ENCODE results near the gene EIF2S2. TPM values are rescaled to one million over a fixed set of nuclear protein-coding genes. Genes with fewer than 3 reads are reported as not detected.

EIF2S2 gene
- total RNA-seq, 4 donors from 2014 or later = 39.0 to 79.3 (median 64.4) TPM

DNA sequence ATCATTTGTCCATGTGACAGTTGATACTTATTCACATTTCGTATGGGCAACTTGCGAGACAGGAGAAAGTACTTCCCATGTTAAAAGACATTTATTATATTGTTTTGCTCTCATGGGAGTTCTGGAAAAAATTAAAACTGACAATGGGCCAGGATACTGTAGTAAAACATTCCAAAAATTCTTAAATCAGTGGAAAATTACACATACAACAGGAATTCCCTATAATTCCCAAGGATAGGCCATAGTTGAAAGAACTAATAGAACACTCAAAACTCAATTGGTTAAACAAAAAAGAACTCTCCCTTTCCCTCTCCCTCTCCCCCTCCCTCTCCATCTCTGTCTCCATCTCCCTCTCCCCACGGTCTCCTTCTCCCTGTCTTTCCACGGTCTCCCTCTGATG, 19.4 kb upstream of the EIF2S2 start:
- Histone ChIP-seq H3K27ac (no peak overlapping the region), H3K36me3 (no peaks in the 10 kb centered on the region), H3K4me3 (no peak overlapping the region), H3K4me1 (peaks cover 0 to 7% (median 5%) of the 10 kb centered on the region in 3 donors), H3K27me3 (no peaks in the 10 kb centered on the region), H3K9me3 (no peaks in the 10 kb centered on the region)
- intact Hi-C loops (cut with DNase I) = no loop called here
- DNase-seq = no peak
- no peak for TF ChIP-seq POLR2A (IDR thresholded peaks at IDR 0.05)
- TF ChIP-seq, protein P1, sequence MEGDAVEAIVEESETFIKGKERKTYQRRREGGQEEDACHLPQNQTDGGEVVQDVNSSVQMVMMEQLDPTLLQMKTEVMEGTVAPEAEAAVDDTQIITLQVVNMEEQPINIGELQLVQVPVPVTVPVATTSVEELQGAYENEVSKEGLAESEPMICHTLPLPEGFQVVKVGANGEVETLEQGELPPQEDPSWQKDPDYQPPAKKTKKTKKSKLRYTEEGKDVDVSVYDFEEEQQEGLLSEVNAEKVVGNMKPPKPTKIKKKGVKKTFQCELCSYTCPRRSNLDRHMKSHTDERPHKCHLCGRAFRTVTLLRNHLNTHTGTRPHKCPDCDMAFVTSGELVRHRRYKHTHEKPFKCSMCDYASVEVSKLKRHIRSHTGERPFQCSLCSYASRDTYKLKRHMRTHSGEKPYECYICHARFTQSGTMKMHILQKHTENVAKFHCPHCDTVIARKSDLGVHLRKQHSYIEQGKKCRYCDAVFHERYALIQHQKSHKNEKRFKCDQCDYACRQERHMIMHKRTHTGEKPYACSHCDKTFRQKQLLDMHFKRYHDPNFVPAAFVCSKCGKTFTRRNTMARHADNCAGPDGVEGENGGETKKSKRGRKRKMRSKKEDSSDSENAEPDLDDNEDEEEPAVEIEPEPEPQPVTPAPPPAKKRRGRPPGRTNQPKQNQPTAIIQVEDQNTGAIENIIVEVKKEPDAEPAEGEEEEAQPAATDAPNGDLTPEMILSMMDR (IDR thresholded peaks at IDR 0.05) = no peak
- WGBS, 2 donors = 72 to 81% methylated on average over 4 of the region's 4 CpGs

DNA sequence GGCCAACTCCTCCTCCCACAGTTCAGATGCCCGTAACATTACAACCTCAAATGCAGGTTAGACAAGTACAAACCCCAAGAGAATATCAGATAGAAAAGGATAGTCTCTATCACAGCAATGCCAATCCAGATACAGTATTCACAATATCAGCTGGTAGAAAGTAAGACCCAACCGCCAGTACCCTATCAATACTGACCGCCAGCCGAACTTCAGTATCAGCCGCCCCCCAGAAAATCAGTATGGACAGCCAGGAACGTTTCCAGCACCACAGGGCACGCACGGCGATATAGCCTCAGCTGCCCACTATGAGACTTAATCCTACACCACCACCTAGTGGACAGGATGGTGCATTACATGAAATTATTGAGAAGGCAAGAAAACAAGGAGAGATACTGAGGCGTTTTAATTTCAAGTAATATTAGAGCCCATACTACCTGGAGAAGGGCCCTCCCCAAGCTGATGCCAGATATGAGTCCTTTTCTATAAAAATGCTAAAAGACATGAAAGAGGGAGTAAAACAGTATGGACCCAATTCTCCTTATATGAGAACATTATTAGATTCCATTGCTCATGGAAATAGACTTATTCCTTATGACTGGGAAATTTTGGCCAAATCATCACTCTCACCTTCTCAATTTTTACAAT, 17.6 kb upstream of the EIF2S2 start:
- Histone ChIP-seq H3K4me3 (peak overlapping the region in 1 of 4 donors; percentile 43), H3K27me3 (no peaks in the 10 kb centered on the region), H3K36me3 (no peaks in the 10 kb centered on the region), H3K4me1 (peaks cover 0 to 7% (median 5%) of the 10 kb centered on the region in 3 donors), H3K27ac (no peak overlapping the region), H3K9me3 (no peaks in the 10 kb centered on the region)
- 0 to 1% methylated on average over 10 of the region's 10 CpGs for WGBS, 2 donors
- DNase-seq = no peak
- no peak for TF ChIP-seq POLR2A (IDR thresholded peaks at IDR 0.05)
- TF ChIP-seq, protein P1 (IDR thresholded peaks at IDR 0.05) = peak; percentile 70 to 90 (median 88)
- intact Hi-C loops (cut with DNase I) = no loop called here

DNA sequence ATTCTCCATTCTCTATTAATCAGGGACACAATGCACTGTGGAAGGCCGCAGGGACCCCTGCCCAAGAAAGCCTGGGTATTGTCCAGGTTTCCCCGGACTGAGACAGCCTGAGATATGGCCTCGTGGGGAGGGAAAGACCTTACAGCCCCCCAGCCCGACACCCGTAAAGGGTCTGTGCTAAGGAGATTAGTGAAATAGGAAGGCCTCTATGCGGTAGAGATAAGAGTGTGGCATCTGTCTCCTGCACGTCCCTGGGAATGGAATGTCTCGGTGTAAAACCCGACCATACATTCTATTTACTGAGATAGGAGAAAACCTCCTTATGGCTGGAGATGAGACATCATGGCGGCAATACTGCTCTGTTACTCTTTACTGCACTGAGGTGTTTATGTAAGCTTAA, 15.7 kb upstream of the EIF2S2 start:
- WGBS, 2 donors = 80 to 93% methylated on average over 10 of the region's 10 CpGs
- intact Hi-C loops (cut with DNase I) = no loop called here

DNA sequence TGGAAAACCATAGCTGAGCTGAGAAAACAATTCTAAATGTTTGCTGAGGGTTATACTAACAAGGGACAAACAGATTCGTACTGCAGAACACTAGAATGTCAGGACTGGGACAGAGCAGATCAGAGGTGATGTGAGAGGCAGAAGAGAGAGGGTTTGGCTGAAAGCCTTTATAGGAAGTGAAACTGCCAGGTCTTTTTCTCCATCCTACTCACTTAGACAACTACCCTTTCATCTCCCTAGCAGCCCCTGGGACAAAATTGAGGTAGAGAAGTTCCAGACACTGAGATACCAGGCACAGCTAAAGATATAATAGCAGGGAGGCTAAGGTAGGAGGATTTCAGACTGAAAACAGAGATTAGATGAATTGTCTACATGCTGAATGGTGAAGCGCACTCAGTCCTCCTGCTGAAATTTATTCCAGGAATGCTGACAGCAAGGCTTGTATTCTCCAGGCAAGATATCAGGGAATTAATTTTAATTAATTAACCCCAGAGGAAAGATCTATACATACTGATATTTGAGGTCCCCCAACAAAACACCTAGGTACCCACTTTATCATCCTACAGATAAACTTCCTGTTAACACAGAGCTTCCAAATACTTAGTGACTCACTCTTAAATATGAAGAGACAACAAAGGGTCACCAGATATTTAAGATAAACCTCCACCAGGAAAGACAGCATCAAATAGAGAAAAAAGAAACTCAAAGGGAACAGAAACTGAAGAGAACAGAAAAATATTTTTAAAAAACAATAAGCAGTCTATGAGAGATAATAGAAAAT, 12.6 kb upstream of the EIF2S2 start:
- TF ChIP-seq, protein P1 (IDR thresholded peaks at IDR 0.05) = no peak
- TF ChIP-seq POLR2A (IDR thresholded peaks at IDR 0.05) = no peak
- Histone ChIP-seq H3K4me3 (no peak overlapping the region), H3K27ac (no peak overlapping the region), H3K27me3 (no peaks in the 10 kb centered on the region), H3K4me1 (peaks cover 0 to 5% (median 4%) of the 10 kb centered on the region in 3 donors), H3K9me3 (no peaks in the 10 kb centered on the region), H3K36me3 (no peaks in the 10 kb centered on the region)
- no peak for DNase-seq
- intact Hi-C loops (cut with DNase I) = no loop called here
- WGBS, 2 donors = 62 to 71% methylated on average over 2 of the region's 2 CpGs

More for the DNA sequence above, 15.7 kb upstream of the EIF2S2 start:
- Histone ChIP-seq H3K36me3 (no peaks in the 10 kb centered on the region), H3K4me3 (no peak overlapping the region), H3K9me3 (no peaks in the 10 kb centered on the region), H3K4me1 (peaks cover 0 to 7% (median 5%) of the 10 kb centered on the region in 3 donors), H3K27me3 (no peaks in the 10 kb centered on the region), H3K27ac (no peak overlapping the region)
- no peak for DNase-seq
- TF ChIP-seq POLR2A (IDR thresholded peaks at IDR 0.05) = no peak
- TF ChIP-seq, protein P1 (IDR thresholded peaks at IDR 0.05) = no peak

DNA sequence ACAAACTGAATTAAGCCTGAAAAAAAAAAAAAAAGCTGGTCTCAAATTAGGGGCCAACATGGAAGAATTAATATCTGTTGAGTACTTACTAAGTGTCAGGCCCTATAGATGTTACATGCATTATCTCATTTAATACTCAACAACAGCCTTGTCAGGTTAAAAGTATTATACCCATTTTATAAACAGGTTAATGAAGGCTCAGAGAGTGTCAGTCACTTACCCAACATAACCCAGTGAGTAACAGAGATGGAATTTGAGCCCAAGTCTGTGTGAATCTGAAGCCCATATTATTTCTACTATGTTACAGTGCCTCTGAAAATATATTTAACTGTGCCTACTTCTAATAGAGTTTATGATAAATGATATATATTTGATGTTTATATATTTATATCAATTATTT, 11.3 kb upstream of the EIF2S2 start:
- Histone ChIP-seq H3K36me3 (no peaks in the 10 kb centered on the region), H3K27ac (no peak overlapping the region), H3K4me3 (no peak overlapping the region), H3K4me1 (no peaks in the 10 kb centered on the region), H3K9me3 (no peaks in the 10 kb centered on the region), H3K27me3 (no peaks in the 10 kb centered on the region)
- intact Hi-C loops (cut with DNase I) = no loop called here
- no peak for DNase-seq
- TF ChIP-seq, protein P1 (IDR thresholded peaks at IDR 0.05) = no peak
